RWPE2 (cell line): Measurements from ENCODE around the gene PRRT4.

Source experiments
- ATAC-seq: fragments of 200-7000 bp; cut with Tn5 transposase; 3 replicates; pipeline ENCODE4 v1.9.1; 2021; ENCODE audit warnings: low read depth
- DNase-seq: peaks from one replicate; pipeline ENCODE4 v3.0.0-alpha.2; 2020; ENCODE audit warnings: low spot score
- H3K27ac ChIP-seq: fragments of 450-650 bp; 2 replicates; pipeline ENCODE4 v1.5.1; 2017; ENCODE audit warnings: mild to moderate bottlenecking; ENCODE audit not compliant: poor library complexity, severe bottlenecking
- H3K27me3 ChIP-seq: fragments of 250-450 bp; sonication (Bioruptor Pico); 2 replicates; pipeline ENCODE4 v1.5.1; 2021; ENCODE audit warnings: mild to moderate bottlenecking, moderate library complexity; ENCODE audit not compliant: insufficient read depth, poor library complexity, severe bottlenecking
- H3K36me3 ChIP-seq: fragments of 250-450 bp; sonication (Bioruptor Pico); 2 replicates; pipeline ENCODE4 v1.5.1; 2020; ENCODE audit warnings: low read depth, mild to moderate bottlenecking, moderate library complexity
- H3K4me1 ChIP-seq: fragments of 250-450 bp; sonication (Bioruptor Pico); 2 replicates; pipeline ENCODE4 v1.5.1; 2021; ENCODE audit warnings: mild to moderate bottlenecking, moderate library complexity; ENCODE audit not compliant: insufficient read depth, poor library complexity, severe bottlenecking
- H3K4me3 ChIP-seq: fragments of 250-450 bp; sonication (Bioruptor Pico); 2 replicates; pipeline ENCODE4 v1.5.1; 2021; ENCODE audit warnings: mild to moderate bottlenecking, moderate library complexity; ENCODE audit not compliant: severe bottlenecking
- H3K9me3 ChIP-seq: fragments of 250-450 bp; sonication (Bioruptor Pico); 2 replicates; pipeline ENCODE4 v1.5.1; 2021; ENCODE audit warnings: mild to moderate bottlenecking, moderate library complexity; ENCODE audit not compliant: severe bottlenecking
- TF ChIP-seq, protein P1 (sequence below): fragments of 450-650 bp; IDR thresholded peaks from one replicate; pipeline ENCODE4 v1.5.1; 2017; ENCODE audit warnings: mild to moderate bottlenecking, moderate library complexity; ENCODE audit not compliant: poor library complexity, severe bottlenecking

PRRT4 gene

DNA sequence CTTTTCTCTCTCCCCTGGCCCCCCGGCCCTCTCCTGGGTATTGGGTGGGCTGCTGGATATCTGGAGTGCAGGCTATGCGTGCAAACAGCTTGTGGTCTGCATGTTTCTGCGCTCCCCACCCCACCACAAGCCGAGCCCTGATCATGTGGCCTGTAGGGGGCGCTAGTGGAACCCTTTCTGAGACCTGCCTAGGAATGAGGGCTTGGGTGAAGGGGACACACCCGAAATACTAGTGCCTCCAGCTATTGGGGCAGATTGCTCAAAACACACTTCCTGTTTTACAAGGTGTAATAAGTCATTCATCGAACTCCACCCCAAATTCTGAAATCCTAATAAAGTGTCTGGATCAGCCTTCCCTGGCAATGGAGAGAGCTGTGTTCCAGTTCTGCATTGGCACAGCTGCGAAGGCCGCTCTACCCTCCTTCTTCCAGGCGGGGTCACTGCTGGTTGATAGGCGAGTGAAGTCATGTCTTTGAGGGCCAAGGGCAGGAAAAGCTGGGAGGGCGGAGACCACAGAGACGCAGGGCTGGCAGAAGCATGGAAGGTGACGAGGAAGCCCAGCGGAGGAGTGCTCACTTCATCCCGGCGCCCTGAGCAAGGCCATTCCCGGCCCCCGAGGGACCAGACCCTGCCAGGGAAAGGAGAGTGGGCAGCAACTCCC, 19.8 kb upstream of the PRRT4 start:
- no peak overlapping the region for H3K27ac ChIP-seq
- H3K36me3 ChIP-seq: no peaks in the 10 kb centered on the region
- TF ChIP-seq, protein P1, sequence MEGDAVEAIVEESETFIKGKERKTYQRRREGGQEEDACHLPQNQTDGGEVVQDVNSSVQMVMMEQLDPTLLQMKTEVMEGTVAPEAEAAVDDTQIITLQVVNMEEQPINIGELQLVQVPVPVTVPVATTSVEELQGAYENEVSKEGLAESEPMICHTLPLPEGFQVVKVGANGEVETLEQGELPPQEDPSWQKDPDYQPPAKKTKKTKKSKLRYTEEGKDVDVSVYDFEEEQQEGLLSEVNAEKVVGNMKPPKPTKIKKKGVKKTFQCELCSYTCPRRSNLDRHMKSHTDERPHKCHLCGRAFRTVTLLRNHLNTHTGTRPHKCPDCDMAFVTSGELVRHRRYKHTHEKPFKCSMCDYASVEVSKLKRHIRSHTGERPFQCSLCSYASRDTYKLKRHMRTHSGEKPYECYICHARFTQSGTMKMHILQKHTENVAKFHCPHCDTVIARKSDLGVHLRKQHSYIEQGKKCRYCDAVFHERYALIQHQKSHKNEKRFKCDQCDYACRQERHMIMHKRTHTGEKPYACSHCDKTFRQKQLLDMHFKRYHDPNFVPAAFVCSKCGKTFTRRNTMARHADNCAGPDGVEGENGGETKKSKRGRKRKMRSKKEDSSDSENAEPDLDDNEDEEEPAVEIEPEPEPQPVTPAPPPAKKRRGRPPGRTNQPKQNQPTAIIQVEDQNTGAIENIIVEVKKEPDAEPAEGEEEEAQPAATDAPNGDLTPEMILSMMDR: peak; percentile 56
- ATAC-seq: peak; percentile 70
- DNase-seq: no peak
- H3K9me3 ChIP-seq: no peaks in the 10 kb centered on the region
- peaks cover 6% of the 10 kb centered on the region for H3K4me1 ChIP-seq
- no peaks in the 10 kb centered on the region for H3K27me3 ChIP-seq
- no peak overlapping the region for H3K4me3 ChIP-seq

DNA sequence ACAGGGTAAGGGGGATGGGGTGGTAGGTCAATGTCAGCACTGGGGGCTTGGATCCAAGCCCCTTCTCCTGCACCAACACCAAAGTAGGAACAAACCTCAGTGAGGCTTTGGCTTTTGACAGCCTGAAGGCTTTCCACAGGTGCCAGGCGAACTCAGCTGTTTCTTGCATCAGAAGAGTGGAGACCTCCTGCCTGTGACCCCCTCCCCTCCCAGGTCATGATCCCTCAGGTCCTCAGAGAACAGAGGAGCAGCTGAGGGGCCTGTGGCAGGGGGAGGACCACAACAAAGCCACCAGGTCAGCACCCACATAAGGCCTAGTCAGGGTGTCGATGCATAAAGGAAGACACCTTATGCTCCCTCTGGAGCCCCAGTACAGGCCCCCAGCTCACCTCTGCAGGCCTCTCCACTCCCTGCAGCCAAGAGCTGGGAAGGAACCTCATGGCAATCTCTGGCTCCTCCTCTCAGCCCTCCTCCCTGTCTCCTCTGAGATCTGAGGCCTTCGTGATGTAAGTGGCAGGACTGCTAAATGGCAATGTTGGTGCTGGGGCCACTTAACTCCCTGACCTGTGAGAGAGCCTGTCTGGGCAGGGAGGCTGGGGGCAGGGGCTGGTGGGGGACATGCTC, 19.1 kb upstream of the PRRT4 start:
- Histone ChIP-seq H3K4me3 (no peak overlapping the region), H3K27me3 (no peaks in the 10 kb centered on the region), H3K36me3 (no peaks in the 10 kb centered on the region), H3K4me1 (peaks cover 6% of the 10 kb centered on the region), H3K9me3 (no peaks in the 10 kb centered on the region), H3K27ac (no peak overlapping the region)
- ATAC-seq (0 out of 3 replicates have a peak, but pooled peaks have one; percentile 6), DNase-seq (no peak)
- TF ChIP-seq, protein P1: no peak

DNA sequence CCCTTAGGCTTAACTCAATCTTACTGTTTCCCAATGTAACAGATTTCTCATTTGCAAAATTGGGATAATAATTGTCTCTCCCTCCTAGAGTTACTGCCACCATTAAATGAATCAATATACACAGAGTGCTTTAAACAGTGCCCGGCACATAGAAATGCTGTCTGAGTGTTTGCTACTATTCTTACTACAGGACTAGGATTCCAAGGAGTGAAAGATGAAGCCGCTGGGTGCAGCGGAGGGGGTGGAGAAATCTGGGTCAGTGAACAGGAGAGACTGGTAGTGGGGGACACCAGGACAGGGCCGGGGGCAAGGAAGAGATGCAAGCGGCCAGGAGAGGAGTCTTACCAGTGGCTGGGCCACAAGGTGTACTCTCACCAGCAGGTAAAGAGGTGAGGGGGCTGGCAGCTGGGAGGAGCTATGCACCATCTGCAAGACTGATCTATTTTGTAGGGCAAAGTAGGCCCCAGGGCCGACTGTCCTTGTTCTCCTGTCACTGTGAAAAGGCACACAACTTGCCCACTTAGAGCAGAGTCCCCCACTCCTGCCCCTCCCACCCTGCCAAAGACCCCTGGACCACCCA, 18.5 kb upstream of the PRRT4 start:
- H3K27me3 ChIP-seq: no peaks in the 10 kb centered on the region
- no peak for ATAC-seq
- peaks cover 6% of the 10 kb centered on the region for H3K4me1 ChIP-seq
- H3K27ac ChIP-seq: no peak overlapping the region
- H3K4me3 ChIP-seq: no peak overlapping the region
- TF ChIP-seq, protein P1: no peak
- no peaks in the 10 kb centered on the region for H3K36me3 ChIP-seq
- H3K9me3 ChIP-seq: no peaks in the 10 kb centered on the region
- DNase-seq: no peak

DNA sequence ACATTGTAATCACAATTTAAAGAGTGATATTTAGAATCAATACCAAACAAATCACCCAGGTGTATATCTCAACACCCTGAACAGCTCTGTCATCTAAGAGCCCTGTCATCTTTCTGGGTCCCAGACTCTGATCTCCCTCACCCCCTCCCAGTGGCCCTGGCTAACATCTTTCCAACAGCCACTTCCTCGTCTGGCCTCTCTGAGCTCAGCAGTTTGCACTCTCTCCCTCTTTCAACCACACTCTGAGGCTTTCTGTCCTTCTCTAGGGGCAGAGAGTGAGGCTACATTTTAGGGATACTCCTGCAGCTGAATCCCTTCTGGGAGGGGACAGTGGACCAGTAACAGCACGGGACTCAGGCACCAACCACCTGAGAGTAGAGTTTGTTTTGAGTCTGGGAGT, 17.1 kb upstream of the PRRT4 start:
- TF ChIP-seq, protein P1: no peak
- H3K9me3 ChIP-seq: no peaks in the 10 kb centered on the region
- ATAC-seq (no peak), DNase-seq (no peak)
- H3K4me3 ChIP-seq: no peak overlapping the region
- no peaks in the 10 kb centered on the region for H3K27me3 ChIP-seq
- peaks cover 6% of the 10 kb centered on the region for H3K4me1 ChIP-seq
- no peak overlapping the region for H3K27ac ChIP-seq
- no peaks in the 10 kb centered on the region for H3K36me3 ChIP-seq

DNA sequence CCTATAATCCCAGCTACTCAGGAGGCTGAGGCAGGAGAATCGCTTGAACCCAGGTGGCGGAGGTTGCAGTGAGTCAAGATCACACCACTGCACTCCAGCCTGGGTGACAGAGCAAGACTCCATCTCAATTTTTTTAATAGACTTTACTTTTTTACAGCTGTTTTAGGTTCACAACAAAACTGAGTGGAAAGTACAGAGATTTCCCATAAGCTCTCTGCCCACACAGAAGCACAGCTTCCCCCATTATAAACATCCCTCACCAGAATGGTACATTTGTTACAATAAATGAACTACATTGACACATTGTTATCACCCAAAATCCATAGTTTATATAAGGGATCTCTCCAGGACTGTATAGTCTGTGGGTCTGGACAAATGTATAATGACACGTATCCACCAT, 14.6 kb upstream of the PRRT4 start:
- Histone ChIP-seq H3K4me1 (peaks cover under 1% of the 10 kb centered on the region), H3K36me3 (no peaks in the 10 kb centered on the region), H3K27ac (no peak overlapping the region), H3K9me3 (no peaks in the 10 kb centered on the region), H3K4me3 (no peak overlapping the region), H3K27me3 (no peaks in the 10 kb centered on the region)
- TF ChIP-seq, protein P1: no peak
- DNase-seq: no peak
- ATAC-seq: no peak
